Glomerular endothelial cell (primary cell): ENCODE data around the gene ADGRG3. TPM values are rescaled to one million over a fixed set of nuclear protein-coding genes. Genes with fewer than 3 reads are reported as not detected.

ENCODE experiments used
- DNase-seq: peaks from one replicate; pipeline ENCODE4 v3.0.0-alpha.2; 2011; ENCODE audit warnings: low read depth, low spot score; ENCODE audit errors: extremely low read depth
- total RNA-seq: library from RNA; depleted of rRNA; stranded (reverse); fragments of >200 nt; gene quantifications from 2 replicates; pipeline ENCODE4 v1.2.3, GENCODE V29; 2015

The ADGRG3 gene
- total RNA-seq, 1 donor from 2014 or later = 0.12 TPM

DNA sequence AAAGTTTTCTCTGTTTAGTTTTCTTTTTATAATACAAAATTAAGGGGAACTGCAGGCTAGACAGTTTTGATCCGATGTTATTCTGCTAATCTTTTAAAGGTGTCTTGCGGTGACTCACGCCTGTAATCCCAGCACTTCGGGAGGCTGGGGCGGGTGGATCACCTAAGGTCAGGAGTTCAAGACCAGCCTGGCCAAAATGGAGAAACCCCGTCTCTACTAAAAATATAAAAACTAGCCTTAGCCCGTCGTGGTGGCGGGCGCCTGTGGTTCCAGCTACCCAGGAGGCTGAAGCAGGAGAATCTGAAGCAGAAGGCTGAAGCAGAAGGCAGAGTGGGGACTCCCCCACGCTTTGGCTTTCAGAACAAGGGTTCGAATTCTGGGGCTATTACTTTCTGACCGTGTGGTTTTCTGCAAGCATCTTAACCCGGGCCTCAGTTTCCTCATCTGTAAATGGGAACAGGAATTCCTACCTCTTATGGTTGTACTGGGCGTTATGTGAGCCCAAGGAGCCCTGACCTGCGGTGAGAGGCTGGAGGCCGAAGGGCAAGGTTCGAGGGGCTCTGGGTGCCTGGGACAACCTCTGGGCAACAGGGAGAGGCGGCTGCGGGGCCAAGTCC lies 66.3 kb downstream of the ADGRG3 start:
- no peak for DNase-seq

DNA sequence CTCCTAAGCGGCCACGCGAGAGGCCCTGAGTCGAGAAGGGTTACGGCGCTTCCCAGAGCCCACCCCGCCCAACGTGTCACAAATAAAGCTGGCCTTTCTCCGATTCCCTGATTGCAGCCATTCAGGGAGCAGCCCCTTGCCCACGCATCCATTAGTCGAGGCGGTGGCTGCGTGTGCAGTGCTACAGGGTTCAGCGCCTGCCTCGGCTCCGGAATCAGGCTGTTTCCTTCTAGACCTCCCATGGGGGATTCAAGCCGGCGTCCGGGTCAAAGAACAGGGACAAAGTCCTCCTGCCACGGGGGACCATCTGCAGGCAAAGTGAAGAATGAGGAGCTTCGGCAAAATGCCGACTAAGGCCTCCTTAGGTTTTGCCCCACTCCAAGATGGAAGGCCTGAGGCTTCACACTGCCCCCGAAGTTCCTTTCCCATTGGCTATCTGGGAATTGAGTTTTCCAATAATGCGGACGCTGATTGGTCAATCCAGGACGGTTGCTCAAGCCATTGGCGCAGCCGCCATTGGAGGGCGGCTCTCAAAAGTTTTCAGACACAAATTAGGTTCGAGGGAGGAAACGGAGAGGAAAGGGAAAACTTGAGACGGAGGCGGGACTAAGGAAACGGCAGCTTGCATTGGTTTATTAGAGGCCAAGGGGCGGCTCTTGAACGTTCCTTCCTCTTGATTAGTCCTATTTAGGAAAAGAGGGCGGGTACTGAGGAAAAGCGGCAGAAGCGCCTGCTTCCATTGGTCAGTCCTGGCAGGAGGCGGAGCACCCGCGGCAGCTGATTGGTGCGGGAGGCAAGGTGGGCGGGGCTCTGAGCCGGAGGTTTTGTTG lies 67.0 kb downstream of the ADGRG3 start:
- peak; percentile 100 for DNase-seq

DNA sequence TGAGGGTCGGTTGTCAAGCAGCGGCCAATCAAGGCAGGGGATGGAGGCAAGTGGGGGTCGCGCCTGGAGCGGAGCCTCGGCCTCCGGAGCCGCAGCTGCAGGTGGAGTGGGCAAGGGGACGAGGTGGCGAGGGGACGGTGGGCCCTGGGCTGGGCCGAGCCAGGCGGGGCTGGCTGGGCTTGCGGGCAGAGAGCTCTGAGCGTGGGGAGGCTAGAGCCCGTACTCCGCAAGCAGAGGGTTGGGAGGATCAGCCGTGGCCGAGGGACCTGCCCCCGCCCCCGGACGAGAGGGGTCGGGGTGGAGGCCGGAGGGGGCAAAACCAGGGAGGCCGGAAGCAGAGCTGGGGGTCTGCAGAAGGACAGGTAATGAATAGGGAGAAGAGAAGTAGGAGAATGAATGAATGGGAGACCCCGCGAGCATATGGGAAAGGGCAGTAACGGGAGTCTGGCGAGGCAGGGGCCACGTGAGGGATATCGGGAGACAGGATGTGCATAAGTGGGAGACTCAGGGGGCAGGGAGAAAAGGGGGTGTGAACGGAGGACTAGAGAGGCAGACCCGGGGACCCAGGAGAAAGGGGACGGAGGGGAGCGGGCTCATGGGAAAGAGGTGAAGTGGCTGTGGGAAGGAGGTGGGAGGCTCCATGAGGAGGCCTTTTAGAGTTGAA lies 67.8 kb downstream of the ADGRG3 start, which contains the start of gene KATNB1:
Gene KATNB1, plus strand, starts transcription at position 16 of the 664 bp plus-strand sequence. CDS start 1,474 bp downstream, outside the sequence.
- no peak for DNase-seq

DNA sequence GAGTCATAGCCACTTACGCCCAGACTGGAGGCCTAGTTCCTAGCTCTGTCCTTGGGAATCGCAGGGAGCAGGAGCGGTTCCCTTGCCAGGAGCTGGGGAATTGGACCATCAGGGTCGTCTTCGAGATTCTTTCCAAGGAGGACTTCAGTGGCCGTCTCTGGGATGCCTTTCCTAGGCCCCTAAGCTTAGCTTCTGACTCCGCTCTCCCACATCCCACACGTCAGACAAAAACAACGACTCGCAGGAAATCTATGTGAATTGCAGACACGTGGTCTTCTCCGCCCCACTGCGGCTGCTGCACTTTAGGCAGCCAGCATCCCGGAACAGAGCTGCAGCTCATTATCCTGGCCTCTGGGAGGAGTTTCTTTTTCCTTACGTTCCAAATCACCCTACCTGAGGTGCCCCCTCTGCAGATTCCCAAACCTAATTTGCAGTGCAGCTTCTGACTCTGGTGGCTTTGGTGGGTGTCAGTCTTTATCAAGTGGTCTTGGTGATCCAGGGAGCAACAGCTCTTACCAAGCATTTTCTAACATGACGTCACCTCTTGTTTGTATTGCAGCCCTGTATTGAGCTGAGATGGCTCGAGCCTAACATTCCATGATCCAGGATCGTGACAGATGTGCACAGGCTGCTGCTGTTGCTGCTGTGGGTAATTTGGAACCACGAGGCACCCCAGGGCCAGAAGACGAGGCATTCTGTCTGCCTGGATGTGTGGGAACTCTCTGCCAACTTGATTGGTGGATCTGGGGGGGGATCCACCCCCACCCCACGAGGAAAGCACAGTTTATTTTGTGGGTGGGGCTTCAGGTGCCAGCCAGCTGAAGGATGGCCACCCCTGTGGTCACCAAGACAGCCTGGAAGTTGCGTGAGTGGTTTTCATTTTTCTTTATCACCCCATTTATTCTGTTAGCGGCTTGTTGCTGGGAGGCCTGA lies 68.6 kb downstream of the ADGRG3 start:
- peak; percentile 41 for DNase-seq

DNA sequence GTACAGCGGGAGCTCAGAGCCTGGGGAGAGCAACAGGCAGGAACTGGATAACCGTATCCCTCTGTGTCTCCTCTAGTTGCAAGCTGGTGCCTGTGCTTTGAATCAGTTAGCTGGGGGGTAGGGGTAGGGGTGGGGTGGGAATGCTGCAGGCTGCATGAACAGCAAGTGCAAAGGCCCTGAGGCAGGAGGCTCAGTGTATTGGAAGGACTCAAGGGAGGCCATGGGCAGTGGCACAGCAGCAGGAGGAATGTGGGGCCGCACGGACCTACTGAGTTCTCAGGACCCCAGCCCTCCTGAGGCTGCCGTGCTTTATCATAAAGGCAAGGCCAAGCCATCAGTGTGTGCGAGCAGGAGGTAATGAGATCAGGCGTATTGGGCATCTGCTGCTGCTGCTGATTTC lies 70.7 kb downstream of the ADGRG3 start:
- DNase-seq = no peak

Other genes starting within 250 kb of the ADGRG3 start
- gene CIAPIN1, start 220.9 kb upstream of the ADGRG3 start, total RNA-seq = 51.0 and 53.5 TPM in 2 replicates
- 27.8 and 41.7 TPM in 2 replicates for gene COQ9, start 220.8 kb upstream of the ADGRG3 start, total RNA-seq
- 87.5 and 99.6 TPM in 2 replicates for gene POLR2C, start 205.6 kb upstream of the ADGRG3 start, total RNA-seq
- 12.7 and 19.3 TPM in 2 replicates for gene DOK4, start 181.8 kb upstream of the ADGRG3 start, total RNA-seq
- 22.6 and 25.1 TPM in 2 replicates for gene CCDC102A, start 131.7 kb upstream of the ADGRG3 start, total RNA-seq
- gene ADGRG5, start 125.7 kb upstream of the ADGRG3 start, total RNA-seq = not detected in 2 replicates
- gene ADGRG1, start 39.7 kb upstream of the ADGRG3 start, total RNA-seq = 129 and 222 TPM in 2 replicates
- 0.05 TPM in 1 of 2 replicates, not detected in the other for gene DRC7, start 26.5 kb downstream of the ADGRG3 start, total RNA-seq
- 23.1 and 25.2 TPM in 2 replicates for gene KATNB1, start 67.5 kb downstream of the ADGRG3 start, total RNA-seq
- gene KIFC3, start 134.2 kb downstream of the ADGRG3 start, total RNA-seq = 52.2 and 76.7 TPM in 2 replicates